Osteoblast (primary cell): Measurements from ENCODE around the gene DNAH17. TPM values are rescaled to one million over a fixed set of nuclear protein-coding genes. Genes with fewer than 3 reads are reported as not detected.

Source experiments
- DNase-seq: peaks from one replicate; pipeline ENCODE4 v3.0.0; 2011; ENCODE audit warnings: low spot score, mixed read lengths; ENCODE audit not compliant: insufficient read length; ENCODE audit errors: missing footprints
- H2AFZ ChIP-seq: 2 replicates; pipeline ENCODE4 v1.6.0; 2011; ENCODE audit warnings: mild to moderate bottlenecking, low read length
- H3K27ac ChIP-seq: 2 replicates; pipeline ENCODE4 v1.5.1; 2011; ENCODE audit warnings: mild to moderate bottlenecking, low read depth, low read length, moderate library complexity
- H3K27me3 ChIP-seq: 2 replicates; pipeline ENCODE4 v1.6.0; 2012; ENCODE audit warnings: mild to moderate bottlenecking, control low read depth, inconsistent platforms, low read length, moderate library complexity; ENCODE audit not compliant: insufficient read depth
- H3K36me3 ChIP-seq: 2 replicates; pipeline ENCODE4 v1.5.1; 2011; ENCODE audit warnings: mild to moderate bottlenecking, low read length, control low read depth, moderate library complexity; ENCODE audit not compliant: insufficient read depth
- H3K4me1 ChIP-seq: 2 replicates; pipeline ENCODE4 v1.5.1; 2011; ENCODE audit warnings: mild to moderate bottlenecking, low read length, control low read depth, moderate library complexity; ENCODE audit not compliant: insufficient read depth
- H3K4me2 ChIP-seq: 2 replicates; pipeline ENCODE4 v1.6.0; 2011; ENCODE audit warnings: mild to moderate bottlenecking, low read length; ENCODE audit not compliant: insufficient read depth
- H3K4me3 ChIP-seq: fragments of 200-600 bp; sonication (generic); 3 replicates; pipeline ENCODE4 v1.5.1; 2012; ENCODE audit warnings: mild to moderate bottlenecking, low read length, inconsistent platforms; ENCODE audit not compliant: insufficient read depth
- H3K79me2 ChIP-seq: 2 replicates; pipeline ENCODE4 v1.6.0; 2012; ENCODE audit warnings: mild to moderate bottlenecking, low read length, control low read depth, inconsistent platforms; ENCODE audit not compliant: insufficient read depth
- H3K9me3 ChIP-seq: 2 replicates; pipeline ENCODE4 v1.5.1; 2011; ENCODE audit warnings: low read depth, low read length, control low read depth
- H4K20me1 ChIP-seq: 2 replicates; pipeline ENCODE4 v1.6.0; 2012; ENCODE audit warnings: mild to moderate bottlenecking, low read length, control low read depth; ENCODE audit not compliant: insufficient read depth
- CTCF ChIP-seq: IDR thresholded peaks from 2 replicates; pipeline ENCODE4 v1.5.1; 2011; ENCODE audit warnings: mild to moderate bottlenecking, low read depth, low read length, moderate library complexity; ENCODE audit errors: extremely low read depth
- total RNA-seq: library from RNA; depleted of rRNA; stranded (reverse); fragments of >200 nt; gene quantifications from 2 replicates; pipeline ENCODE4 v1.2.3, GENCODE V29; 2012

Gene DNAH17
- total RNA-seq, 1 donor = under 0.01 TPM

DNA sequence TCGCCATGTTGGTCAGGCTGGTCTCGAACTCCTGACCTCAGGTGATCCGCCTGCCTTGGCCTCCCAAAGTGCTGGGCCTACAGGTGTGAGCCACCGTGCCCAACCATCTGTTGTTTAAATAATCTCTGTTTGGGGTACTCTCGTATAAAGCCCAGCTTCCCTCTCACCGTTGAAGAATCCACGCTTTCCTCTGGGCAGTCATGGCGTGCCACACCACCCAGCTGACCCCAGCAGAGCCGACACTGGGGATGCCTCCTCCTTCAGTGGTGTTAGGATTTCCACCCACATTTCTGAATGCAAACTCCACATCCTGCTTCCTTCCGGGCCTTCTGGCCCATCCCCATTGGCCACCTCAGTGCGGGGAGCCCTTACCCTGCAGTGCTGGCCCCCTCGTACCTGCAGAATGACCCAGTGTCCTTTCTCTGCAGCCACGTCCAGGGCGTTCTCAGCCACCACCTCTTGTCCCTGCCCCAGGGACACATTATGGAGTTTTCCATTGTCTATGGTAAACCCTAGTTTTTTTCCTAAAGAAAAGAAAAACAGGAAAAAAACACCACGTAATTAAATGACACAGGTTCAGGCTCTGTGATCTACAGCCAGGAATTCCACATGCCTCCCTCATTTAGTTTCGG lies 138.4 kb downstream of the DNAH17 start:
- TF ChIP-seq CTCF = no peak
- no peaks in the 10 kb centered on the region for H3K4me1 ChIP-seq

DNA sequence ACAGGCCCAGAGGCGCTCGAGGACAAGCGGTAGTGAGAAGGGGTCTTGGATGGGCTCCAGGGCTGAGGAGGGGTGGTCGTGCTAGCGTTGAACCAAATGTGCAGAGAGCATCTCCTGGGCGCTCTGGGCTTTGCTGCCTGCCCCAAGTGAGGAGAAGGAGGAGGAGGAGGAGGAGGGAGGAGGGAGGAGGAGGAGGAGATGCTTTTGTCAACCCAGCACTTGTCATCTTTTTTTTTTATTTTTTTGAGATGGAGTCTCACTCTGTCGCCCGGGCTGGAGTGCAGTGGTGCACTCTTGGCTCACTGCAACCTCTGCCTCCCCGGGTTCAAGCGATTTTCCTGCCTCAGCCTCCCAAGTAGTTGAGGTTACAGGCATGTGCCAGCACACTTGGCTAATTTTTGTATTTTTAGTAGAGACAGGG lies 138.9 kb downstream of the DNAH17 start:
- no peaks in the 10 kb centered on the region for H3K79me2 ChIP-seq
- H3K27ac ChIP-seq = no peak overlapping the region
- no peak overlapping the region for H3K4me3 ChIP-seq
- no peak overlapping the region for H2AFZ ChIP-seq
- DNase-seq = no peak
- TF ChIP-seq CTCF = no peak
- no peaks in the 10 kb centered on the region for H3K9me3 ChIP-seq
- H3K4me2 ChIP-seq = no peak overlapping the region
- H3K36me3 ChIP-seq = no peaks in the 10 kb centered on the region
- peaks cover 3% of the 10 kb centered on the region for H3K27me3 ChIP-seq
- H3K4me1 ChIP-seq = no peaks in the 10 kb centered on the region
- H4K20me1 ChIP-seq = no peaks in the 10 kb centered on the region

More for the DNA sequence above, 138.4 kb downstream of the DNAH17 start:
- no peak overlapping the region for H3K27ac ChIP-seq
- H3K4me2 ChIP-seq = no peak overlapping the region
- H3K9me3 ChIP-seq = no peaks in the 10 kb centered on the region
- H4K20me1 ChIP-seq = no peaks in the 10 kb centered on the region
- no peaks in the 10 kb centered on the region for H3K79me2 ChIP-seq
- H3K36me3 ChIP-seq = no peaks in the 10 kb centered on the region
- H3K27me3 ChIP-seq = peaks cover 3% of the 10 kb centered on the region
- no peak overlapping the region for H3K4me3 ChIP-seq
- DNase-seq = no peak
- no peak overlapping the region for H2AFZ ChIP-seq

- Histone ChIP-seq H3K4me2 (no peak overlapping the region), H3K79me2 (no peaks in the 10 kb centered on the region), H2AFZ (no peak overlapping the region), H3K27me3 (no peaks in the 10 kb centered on the region), H3K27ac (no peak overlapping the region), H4K20me1 (no peaks in the 10 kb centered on the region), H3K4me3 (no peak overlapping the region), H3K9me3 (no peaks in the 10 kb centered on the region), H3K36me3 (no peaks in the 10 kb centered on the region), H3K4me1 (no peaks in the 10 kb centered on the region)
- no peak for DNase-seq
- no peak for TF ChIP-seq CTCF
Measured at GRCh38 chr17:78437508-78438169, 139.6 kb downstream of the DNAH17 start.

GRCh38 chr17:78435330-78436005 lies 141.7 kb downstream of the DNAH17 start:
- TF ChIP-seq CTCF = no peak
- no peak for DNase-seq
- H3K79me2 ChIP-seq = no peaks in the 10 kb centered on the region
- H3K4me3 ChIP-seq = no peak overlapping the region
- H4K20me1 ChIP-seq = peaks cover 4% of the 10 kb centered on the region
- no peak overlapping the region for H2AFZ ChIP-seq
- H3K36me3 ChIP-seq = no peaks in the 10 kb centered on the region
- H3K9me3 ChIP-seq = no peaks in the 10 kb centered on the region
- no peaks in the 10 kb centered on the region for H3K27me3 ChIP-seq
- H3K4me1 ChIP-seq = no peaks in the 10 kb centered on the region
- no peak overlapping the region for H3K27ac ChIP-seq
- no peak overlapping the region for H3K4me2 ChIP-seq
